ENCODE measurements around the gene ABHD16A. TPM values are rescaled to one million over a fixed set of nuclear protein-coding genes. Genes with fewer than 3 reads are reported as not detected.

ABHD16A gene
- total and polyA plus RNA-seq, 10 of the 15 experiments (the other 5 are each of a cell fraction or from before 2014, with no cell fraction given) = 7.5 to 43.0 (median 32.9) TPM

DNA sequence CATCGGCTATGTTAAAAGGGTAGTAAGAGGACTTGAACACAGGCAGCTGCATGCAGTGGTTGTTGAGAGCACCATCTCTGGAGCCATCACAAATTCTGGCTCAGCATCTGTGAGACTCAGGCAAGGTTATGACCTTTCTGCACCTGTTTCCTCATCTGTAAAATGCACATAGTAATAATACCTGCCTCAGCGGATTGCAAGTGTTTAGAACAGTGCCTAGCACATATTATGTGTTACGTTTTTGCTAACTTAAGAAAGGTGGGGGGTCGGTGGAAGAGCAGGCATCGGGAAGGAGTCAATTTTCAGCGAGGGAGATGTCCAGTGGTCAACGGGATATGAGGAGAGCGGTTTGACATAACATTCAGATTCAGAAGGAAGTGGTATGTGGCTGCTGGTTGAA lies 25.2 kb downstream of the ABHD16A start:
- no peak overlapping the region for H3K4me3 ChIP-seq
- 40% methylated on average over 8 of the region's 8 CpGs for WGBS (ENCODE audit: insufficient coverage, insufficient replicate concordance, low lambda C conversion rate, missing lambda C conversion rate)
- no peak for DNase-seq (ENCODE audit: low read depth, low spot score)
- ChIA-PET CTCF (interaction anchor here (0.6 to 1.1 kb wide), 2 partner anchors 25 to 113 kb away, joined by 3 read pairs; partner anchors contain the start of gene ABHD16A), SMC1A (ENCODE audit: uncharacterized antibody, unreplicated experiment) (interaction anchor here (1.0 to 1.6 kb wide), 3 partner anchors 69 to 245 kb away, joined by 3 to 6 read pairs (median 5); no protein-coding TSS in a partner anchor), POLR2A (interaction anchor here (1.5 kb wide), 1 partner anchor 11 kb away, joined by 3 read pairs; no protein-coding TSS in a partner anchor), RAD21 (ENCODE audit: unreplicated experiment) (no interaction called here)
- no peaks in the 10 kb centered on the region for H3K79me2 ChIP-seq (ENCODE audit: control insufficient read depth, insufficient read depth, low read length)
- no peak overlapping the region for H3K27ac ChIP-seq (ENCODE audit: control insufficient read depth, insufficient read depth)
- H2AFZ ChIP-seq (ENCODE audit: control insufficient read depth, low read depth, low read length) = no peak overlapping the region
- BruUV-seq (replicated peaks) = no TSS peak
- ATAC-seq = no peak
- FAIRE-seq = no peak
- no peaks in the 10 kb centered on the region for H4K20me1 ChIP-seq (ENCODE audit: control insufficient read depth, insufficient read depth)
- intact Hi-C loops (cut with micrococcal nuclease; ENCODE audit: unreplicated experiment) = no loop called here
- in situ Hi-C loops (cut with MboI) = no loop called here
- peaks cover 6% of the 10 kb centered on the region for H3K4me1 ChIP-seq (ENCODE audit: control insufficient read depth, insufficient read depth, low read length)
- no peak overlapping the region for H3K9ac ChIP-seq (ENCODE audit: control insufficient read depth, insufficient read depth, low read length)
- H3K27me3 ChIP-seq (replicated peaks in 1 of 2; ENCODE audit: control insufficient read depth in 2 of 2, insufficient read depth in 2 of 2, low read length in 1 of 2) = no peaks in the 10 kb centered on the region
- peaks cover 0 to 4% of the 10 kb centered on the region in 2 experiments; a peak in 1 of 4 replicates for H3K36me3 ChIP-seq (ENCODE audit: control insufficient read depth in 2 of 2, insufficient read depth in 2 of 2, low read length in 1 of 2)
- no peak overlapping the region for H3K4me2 ChIP-seq (ENCODE audit: control insufficient read depth, insufficient read depth)
- no peaks in the 10 kb centered on the region for H3K9me3 ChIP-seq (replicated peaks; ENCODE audit: control insufficient read depth, insufficient read depth, low read length)
- no peak for TF ChIP-seq FOS (IDR thresholded peaks at IDR 0.05; ENCODE audit: borderline replicate concordance, extremely low read depth, insufficient read length)
- TF ChIP-seq CBFB (IDR thresholded peaks at IDR 0.05; ENCODE audit: low read depth) = no peak
- TF ChIP-seq POLR2AphosphoS5 (IDR thresholded peaks at IDR 0.05; ENCODE audit: low read length) = no peak
- no peak for TF ChIP-seq HDAC2 (IDR thresholded peaks at IDR 0.05)
- TF ChIP-seq SMC3 (IDR thresholded peaks at IDR 0.05; ENCODE audit: borderline replicate concordance, low read length) = no peak
- TF ChIP-seq ZSCAN29 (IDR thresholded peaks at IDR 0.05) = no peak
- TF ChIP-seq MTA3 (IDR thresholded peaks at IDR 0.05; ENCODE audit: borderline replicate concordance, low read length) = no peak

DNA sequence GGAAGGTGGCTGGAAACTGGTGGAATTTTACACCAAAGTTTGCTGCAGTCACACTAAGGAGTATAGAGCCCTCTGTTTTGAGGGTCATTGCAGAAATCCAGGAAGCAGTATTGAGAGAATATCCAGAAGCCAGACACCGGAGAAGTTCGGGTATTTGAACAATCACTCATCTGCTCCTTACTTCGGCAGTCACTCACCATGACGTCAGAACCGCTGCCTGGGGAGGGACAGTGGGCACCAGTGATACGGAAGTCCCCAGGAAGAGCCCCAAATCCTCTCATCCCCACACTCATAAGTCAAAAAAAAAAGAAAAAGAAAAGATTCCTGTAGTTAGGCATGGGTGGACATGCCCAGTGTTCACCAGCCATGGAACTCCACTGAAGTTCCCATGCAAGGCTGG lies 26.2 kb downstream of the ABHD16A start:
- in situ Hi-C loops (cut with MboI) (no loop called here), intact Hi-C loops (cut with micrococcal nuclease; ENCODE audit: unreplicated experiment) (no loop called here)
- H3K9ac ChIP-seq (ENCODE audit: control insufficient read depth, insufficient read depth, low read length) = no peak overlapping the region
- H3K36me3 ChIP-seq (ENCODE audit: control insufficient read depth in 2 of 2, insufficient read depth in 2 of 2, low read length in 1 of 2) = peaks cover 2 to 8% of the 10 kb centered on the region in 2 experiments
- CTCF ChIA-PET = interaction anchor here (1.7 kb wide), 1 partner anchor 13 kb away, joined by 4 read pairs; no protein-coding TSS in a partner anchor
- no peaks in the 10 kb centered on the region for H4K20me1 ChIP-seq (ENCODE audit: control insufficient read depth, insufficient read depth)
- no peak overlapping the region for H3K4me3 ChIP-seq
- H2AFZ ChIP-seq (ENCODE audit: control insufficient read depth, low read depth, low read length) = no peak overlapping the region
- no peaks in the 10 kb centered on the region for H3K9me3 ChIP-seq (replicated peaks; ENCODE audit: control insufficient read depth, insufficient read depth, low read length)
- no peak overlapping the region for H3K27ac ChIP-seq (ENCODE audit: control insufficient read depth, insufficient read depth)
- H3K27me3 ChIP-seq (replicated peaks in 1 of 2; ENCODE audit: control insufficient read depth in 2 of 2, insufficient read depth in 2 of 2, low read length in 1 of 2) = no peaks in the 10 kb centered on the region
- ATAC-seq (no peak), FAIRE-seq (no peak), DNase-seq (ENCODE audit: low read depth, low spot score) (no peak)
- RAD21 ChIA-PET (ENCODE audit: unreplicated experiment) = no interaction called here
- SMC1A ChIA-PET (ENCODE audit: uncharacterized antibody, unreplicated experiment) = interaction anchor here (0.6 to 1.5 kb wide), 3 partner anchors 10 to 385 kb away, joined by 3 read pairs; no protein-coding TSS in a partner anchor
- H3K79me2 ChIP-seq (ENCODE audit: control insufficient read depth, insufficient read depth, low read length) = no peaks in the 10 kb centered on the region
- peaks cover 6% of the 10 kb centered on the region for H3K4me1 ChIP-seq (ENCODE audit: control insufficient read depth, insufficient read depth, low read length)
- no peak overlapping the region for H3K4me2 ChIP-seq (ENCODE audit: control insufficient read depth, insufficient read depth)
- no TSS peak for BruUV-seq (replicated peaks)
- 78% methylated on average over 6 of the region's 6 CpGs for WGBS (ENCODE audit: insufficient coverage, insufficient replicate concordance, low lambda C conversion rate, missing lambda C conversion rate)
- POLR2A ChIA-PET = no interaction called here
- TF ChIP-seq JUNB (IDR thresholded peaks at IDR 0.05) (no peak), MYB (IDR thresholded peaks at IDR 0.05; ENCODE audit: borderline replicate concordance, low read depth, low read length) (no peak), TAF1 (IDR thresholded peaks at IDR 0.05; ENCODE audit: borderline replicate concordance, low read depth, low read length) (no peak), POLR2AphosphoS2 (IDR thresholded peaks at IDR 0.05; ENCODE audit: low read depth, low read length) (no peak), PAX8 (IDR thresholded peaks at IDR 0.05) (no peak), EZH2 (IDR thresholded peaks at IDR 0.05; ENCODE audit: borderline replicate concordance, control insufficient read depth, low read depth, low read length) (no peak), NFYB (IDR thresholded peaks at IDR 0.05; ENCODE audit: insufficient read depth, low read depth, low read length) (no peak), ZNF217 (IDR thresholded peaks at IDR 0.05) (no peak), SIX5 (IDR thresholded peaks at IDR 0.05; ENCODE audit: low read depth, low read length, severe bottlenecking) (no peak), ATF3 (IDR thresholded peaks at IDR 0.05; ENCODE audit: borderline replicate concordance, extremely low read depth, low read depth, low read length) (no peak), CREM (IDR thresholded peaks at IDR 0.05; ENCODE audit: low read depth) (no peak)
- TF ChIP-seq, protein P1, sequence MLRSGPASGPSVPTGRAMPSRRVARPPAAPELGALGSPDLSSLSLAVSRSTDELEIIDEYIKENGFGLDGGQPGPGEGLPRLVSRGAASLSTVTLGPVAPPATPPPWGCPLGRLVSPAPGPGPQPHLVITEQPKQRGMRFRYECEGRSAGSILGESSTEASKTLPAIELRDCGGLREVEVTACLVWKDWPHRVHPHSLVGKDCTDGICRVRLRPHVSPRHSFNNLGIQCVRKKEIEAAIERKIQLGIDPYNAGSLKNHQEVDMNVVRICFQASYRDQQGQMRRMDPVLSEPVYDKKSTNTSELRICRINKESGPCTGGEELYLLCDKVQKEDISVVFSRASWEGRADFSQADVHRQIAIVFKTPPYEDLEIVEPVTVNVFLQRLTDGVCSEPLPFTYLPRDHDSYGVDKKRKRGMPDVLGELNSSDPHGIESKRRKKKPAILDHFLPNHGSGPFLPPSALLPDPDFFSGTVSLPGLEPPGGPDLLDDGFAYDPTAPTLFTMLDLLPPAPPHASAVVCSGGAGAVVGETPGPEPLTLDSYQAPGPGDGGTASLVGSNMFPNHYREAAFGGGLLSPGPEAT (IDR thresholded peaks at IDR 0.05; ENCODE audit: low read depth) = no peak
